GM18505 (cell line): ENCODE results near the gene HEG1.

ENCODE experiments used
- ATAC-seq: cut with Tn5 transposase; IDR thresholded peaks from one replicate; pipeline ENCODE4 v1.9.1; 2021; ENCODE audit not compliant: unreplicated experiment
- POLR2A ChIP-seq: IDR thresholded peaks from 4 replicates; pipeline ENCODE4 v1.6.1; 2011; ENCODE audit warnings: borderline replicate concordance; ENCODE audit not compliant: insufficient read depth, insufficient read length; ENCODE audit errors: extremely low read depth

HEG1 gene

GRCh38 chr3:124923833-124924232 lies 132.0 kb downstream of the HEG1 start:
- no peak for ATAC-seq
- TF ChIP-seq POLR2A, result no peak

GRCh38 chr3:124920718-124921117 lies 135.1 kb downstream of the HEG1 start:
- ATAC-seq, result no peak
- no peak for TF ChIP-seq POLR2A

- no peak for ATAC-seq
- no peak for TF ChIP-seq POLR2A
These were observed 136.0 kb downstream of the HEG1 start for GRCh38 chr3:124919756-124920155.

GRCh38 chr3:124918524-124918923 lies 137.3 kb downstream of the HEG1 start:
- ATAC-seq, result no peak
- TF ChIP-seq POLR2A, result no peak

GRCh38 chr3:124916837-124917409 lies 138.9 kb downstream of the HEG1 start:
- no peak for ATAC-seq
- TF ChIP-seq POLR2A, result no peak
